ENCODE results near the gene C14orf132. TPM values are rescaled to one million over a fixed set of nuclear protein-coding genes. Genes with fewer than 3 reads are reported as not detected.

C14orf132 gene
- total and polyA plus RNA-seq, 9 donors = 3.9 to 20.3 (median 7.7) TPM

- Histone ChIP-seq H3K9me3 (no peaks in the 10 kb centered on the region), H3K4me1 (ENCODE audit: insufficient read depth) (no peaks in the 10 kb centered on the region), H3K27ac (no peak overlapping the region), H3K4me3 (no peak overlapping the region), H3K36me3 (no peaks in the 10 kb centered on the region), H3K27me3 (no peaks in the 10 kb centered on the region)
- 35 to 57% (median 54%) methylated on average over 3 of the region's 3 CpGs for WGBS, 3 donors
- no peak for TF ChIP-seq CTCF (IDR thresholded peaks at IDR 0.05)
- no peak for TF ChIP-seq POLR2A (IDR thresholded peaks at IDR 0.05)
- TF ChIP-seq EP300 (IDR thresholded peaks at IDR 0.05) = no peak
- no peak for DNase-seq
- intact Hi-C loops (cut with DNase I) = loop anchor here in 1 of 4 donors (2.0 kb wide), 1 partner anchor 37 kb away; no protein-coding TSS in a partner anchor
These were observed 72.9 kb downstream of the C14orf132 start for GRCh38 chr14:96112032-96112431.

- no peak for TF ChIP-seq CTCF (IDR thresholded peaks at IDR 0.05)
- H3K4me1 ChIP-seq (ENCODE audit: insufficient read depth) = no peaks in the 10 kb centered on the region
- no peaks in the 10 kb centered on the region for H3K27me3 ChIP-seq
- no peaks in the 10 kb centered on the region for H3K36me3 ChIP-seq
- no peaks in the 10 kb centered on the region for H3K9me3 ChIP-seq
- intact Hi-C loops (cut with DNase I) = no loop called here
- no peak overlapping the region for H3K4me3 ChIP-seq
- DNase-seq = no peak
- H3K27ac ChIP-seq = no peak overlapping the region
These were observed 74.8 kb downstream of the C14orf132 start for GRCh38 chr14:96114002-96114401.

GRCh38 chr14:96117101-96117897, 78.1 kb downstream of the C14orf132 start:
- 48 to 63% (median 53%) methylated on average over 7 of the region's 7 CpGs for WGBS, 3 donors
- no peaks in the 10 kb centered on the region for H3K36me3 ChIP-seq
- no peaks in the 10 kb centered on the region for H3K4me1 ChIP-seq (ENCODE audit: insufficient read depth)
- intact Hi-C loops (cut with DNase I) = no loop called here
- no peaks in the 10 kb centered on the region for H3K9me3 ChIP-seq
- no peak overlapping the region for H3K4me3 ChIP-seq
- no peak for DNase-seq
- no peaks in the 10 kb centered on the region for H3K27me3 ChIP-seq
- H3K27ac ChIP-seq = no peak overlapping the region
- TF ChIP-seq POLR2A (IDR thresholded peaks at IDR 0.05) = no peak
- TF ChIP-seq EP300 (IDR thresholded peaks at IDR 0.05) = no peak
- TF ChIP-seq CTCF (IDR thresholded peaks at IDR 0.05) = no peak

- Histone ChIP-seq H3K4me3 (no peak overlapping the region), H3K36me3 (no peaks in the 10 kb centered on the region), H3K27me3 (no peaks in the 10 kb centered on the region), H3K27ac (no peak overlapping the region), H3K9me3 (no peaks in the 10 kb centered on the region), H3K4me1 (ENCODE audit: insufficient read depth) (no peaks in the 10 kb centered on the region)
- intact Hi-C loops (cut with DNase I) = no loop called here
- no peak for DNase-seq
- TF ChIP-seq CTCF (IDR thresholded peaks at IDR 0.05) (no peak), POLR2A (IDR thresholded peaks at IDR 0.05) (no peak), EP300 (IDR thresholded peaks at IDR 0.05) (no peak)
- WGBS, 3 donors = 76 to 83% (median 77%) methylated on average over 6 of the region's 6 CpGs
These were observed 78.8 kb downstream of the C14orf132 start for GRCh38 chr14:96117960-96118359.
